Cardiac muscle cell (in vitro differentiated cells and primary cell): ENCODE results near the gene RHOT2. TPM values are rescaled to one million over a fixed set of nuclear protein-coding genes. Genes with fewer than 3 reads are reported as not detected.

Experiments
- DNase-seq, 2 donors: peaks; one replicate each; pipeline versions ENCODE4 v3.0.0 to v3.0.0-alpha.2; 2010 to 2017; ENCODE audit warnings: low read depth in 1 of 2, low spot score in 1 of 2
- H3K27ac ChIP-seq: fragments of 200-600 bp; sonication (generic); 2 replicates; pipeline ENCODE4 v1.5.1; 2016
- H3K27me3 ChIP-seq: fragments of 200-600 bp; sonication (generic); 2 replicates; pipeline ENCODE4 v1.6.0; 2016; ENCODE audit warnings: control low read depth
- H3K36me3 ChIP-seq: fragments of 200-600 bp; sonication (generic); 2 replicates; pipeline ENCODE4 v1.5.1; 2016; ENCODE audit warnings: control low read depth
- H3K4me1 ChIP-seq: fragments of 200-600 bp; sonication (generic); 2 replicates; pipeline ENCODE4 v1.8.1; 2017; ENCODE audit warnings: low read depth, mild to moderate bottlenecking, mixed run types
- H3K4me3 ChIP-seq: fragments of 200-600 bp; sonication (generic); 2 replicates; pipeline ENCODE4 v1.5.1; 2016; ENCODE audit warnings: mild to moderate bottlenecking
- H3K9me3 ChIP-seq: fragments of 200-600 bp; sonication (generic); 2 replicates; pipeline ENCODE4 v1.5.1; 2017; ENCODE audit warnings: low read depth, mild to moderate bottlenecking, control low read depth
- CTCF ChIP-seq: IDR thresholded peaks from 2 replicates; pipeline ENCODE4 v1.5.1; 2012; ENCODE audit warnings: low read depth, mild to moderate bottlenecking, low read length
- polyA plus RNA-seq: library from polyadenylated mRNA; unstranded; fragments of >200 nt; fragmentation: Nextera tagmentation; extraction: Ambion mirVana; gene quantifications from 2 replicates; pipeline ENCODE4 v1.2.1, GENCODE V29; 2016
- total RNA-seq: library from RNA; depleted of rRNA; stranded (reverse); fragments of >200 nt; gene quantifications from 2 replicates; pipeline ENCODE4 v1.2.3, GENCODE V29; 2016

RHOT2 gene
- total and polyA plus RNA-seq, 2 experiments from 2014 or later: 294 to 305 TPM

GRCh38 chr16:679814-680624 lies 12.1 kb downstream of the RHOT2 start, which contains the start of gene STUB1:
TSS of gene STUB1 (plus strand) at chr16:680410. CDS start at chr16:680526, 116 bp downstream.
- Histone ChIP-seq H3K4me3 (peak within 1 kb of the TSS; percentile 95), H3K4me1 (peaks cover 14% of the 10 kb centered on the region), H3K36me3 (peaks cover 22% of the 10 kb centered on the region), H3K9me3 (no peaks in the 10 kb centered on the region), H3K27ac (peak within 1 kb of the TSS; percentile 92), H3K27me3 (no peaks in the 10 kb centered on the region)
- TF ChIP-seq CTCF: no peak
- peak; percentile 91 to 94 for DNase-seq

GRCh38 chr16:680625-680945 lies 12.7 kb downstream of the RHOT2 start:
- Histone ChIP-seq H3K4me1 (peaks cover 13% of the 10 kb centered on the region), H3K9me3 (no peaks in the 10 kb centered on the region), H3K36me3 (peaks cover 24% of the 10 kb centered on the region), H3K27me3 (no peaks in the 10 kb centered on the region), H3K4me3 (peak overlapping the region; percentile 95), H3K27ac (peak overlapping the region; percentile 92)
- no peak for DNase-seq
- TF ChIP-seq CTCF: no peak

GRCh38 chr16:680967-681745 lies 13.2 kb downstream of the RHOT2 start:
- Histone ChIP-seq H3K36me3 (peaks cover 24% of the 10 kb centered on the region), H3K27me3 (no peaks in the 10 kb centered on the region), H3K27ac (peak overlapping the region; percentile 92), H3K9me3 (no peaks in the 10 kb centered on the region), H3K4me3 (peak overlapping the region; percentile 95), H3K4me1 (peaks cover 13% of the 10 kb centered on the region)
- peak; percentile 40 to 63 for DNase-seq
- peak; percentile 18 for TF ChIP-seq CTCF

GRCh38 chr16:681746-682427 lies 14.0 kb downstream of the RHOT2 start:
- no peak for TF ChIP-seq CTCF
- Histone ChIP-seq H3K4me1 (peaks cover 13% of the 10 kb centered on the region), H3K36me3 (peaks cover 29% of the 10 kb centered on the region), H3K9me3 (no peaks in the 10 kb centered on the region), H3K27ac (no peak overlapping the region), H3K27me3 (no peaks in the 10 kb centered on the region), H3K4me3 (no peak overlapping the region)
- DNase-seq: peak in 1 of 2 donors; percentile 43
